ENCODE data around the gene SLC12A3.
"Not testable (repeated sequence)": the region's sequence is repeated elsewhere in the genome, so short reads cannot be mapped to it uniquely, and the experiment has no call there.

SLC12A3 gene

GRCh38 chr16:56869513-56870275, 4.7 kb downstream of the SLC12A3 start:
- no peak for DNase-seq (ENCODE audit: low spot score)

- no peak for DNase-seq (ENCODE audit: low spot score)
These were observed 5.4 kb downstream of the SLC12A3 start for GRCh38 chr16:56870276-56870888.

GRCh38 chr16:56871172-56871593, 6.2 kb downstream of the SLC12A3 start:
- no peak for DNase-seq (ENCODE audit: low spot score)

GRCh38 chr16:56872863-56873391, 7.9 kb downstream of the SLC12A3 start:
- DNase-seq (ENCODE audit: low spot score): no peak

GRCh38 chr16:56874800-56875199, 9.8 kb downstream of the SLC12A3 start:
- DNase-seq (ENCODE audit: low spot score): no peak

GRCh38 chr16:56876048-56876447, 11.0 kb downstream of the SLC12A3 start:
- no peak for DNase-seq (ENCODE audit: low spot score)

GRCh38 chr16:56877486-56878182, 12.6 kb downstream of the SLC12A3 start:
- DNase-seq (ENCODE audit: low spot score): no peak

- DNase-seq (ENCODE audit: low spot score): no peak
These were observed 13.4 kb downstream of the SLC12A3 start for GRCh38 chr16:56878282-56878854.

GRCh38 chr16:56879276-56879675, 14.3 kb downstream of the SLC12A3 start:
- DNase-seq (ENCODE audit: low spot score): no peak

- DNase-seq (ENCODE audit: low spot score): no peak
These were observed 15.2 kb downstream of the SLC12A3 start for GRCh38 chr16:56880176-56880575.

GRCh38 chr16:56880685-56881084, 15.7 kb downstream of the SLC12A3 start:
- no peak for DNase-seq (ENCODE audit: low spot score)

GRCh38 chr16:56882077-56882800, 17.2 kb downstream of the SLC12A3 start:
- DNase-seq (ENCODE audit: low spot score): no peak

GRCh38 chr16:56883586-56883985, 18.6 kb downstream of the SLC12A3 start:
- no peak for DNase-seq (ENCODE audit: low spot score)

- no peak for DNase-seq (ENCODE audit: low spot score)
These were observed 19.1 kb downstream of the SLC12A3 start for GRCh38 chr16:56884026-56884582.

- DNase-seq (ENCODE audit: low spot score): not testable (repeated sequence)
These were observed 19.9 kb downstream of the SLC12A3 start for GRCh38 chr16:56884929-56885328.

- DNase-seq (ENCODE audit: low spot score): no peak
These were observed 20.6 kb downstream of the SLC12A3 start for GRCh38 chr16:56885446-56886162.

GRCh38 chr16:56886296-56886695, 21.3 kb downstream of the SLC12A3 start:
- no peak for DNase-seq (ENCODE audit: low spot score)

GRCh38 chr16:56886826-56887225, 21.8 kb downstream of the SLC12A3 start:
- DNase-seq (ENCODE audit: low spot score): no peak

- no peak for DNase-seq (ENCODE audit: low spot score)
These were observed 23.8 kb downstream of the SLC12A3 start for GRCh38 chr16:56888806-56889205.

- no peak for DNase-seq (ENCODE audit: low spot score)
These were observed 24.2 kb downstream of the SLC12A3 start for GRCh38 chr16:56889206-56889605.

- DNase-seq (ENCODE audit: low spot score): no peak
These were observed 26.7 kb downstream of the SLC12A3 start for GRCh38 chr16:56891685-56892084.

Measured in CD4-positive, alpha-beta T cell treated with Interleukin-6 at 100 ng/mL for 8 hours (primary cell).